HCT116 (cell line): Measurements from ENCODE around the gene CPNE7. TPM values are rescaled to one million over a fixed set of nuclear protein-coding genes. Genes with fewer than 3 reads are reported as not detected.
A peak's percentile ranks its signal among the peaks of the same experiment; 100 is the strongest.

Source experiments
- ATAC-seq: fragments of 200-7000 bp; cut with Tn5 transposase; 2 replicates; pipeline ENCODE4 v1.9.1; 2020; ENCODE audit warnings: mild to moderate bottlenecking, moderate library complexity
- BruUV-seq: library from RNA; stranded (reverse); fragments of 400-500 nt; replicated peaks from 2 replicates; lab custom pipeline; 2021; lab: Mats Ljungman, UMichigan
- CTCF ChIA-PET: fragments of 300-600 bp; sonication (Branson Sonifier 250); formaldehyde crosslinking; loops from one replicate; lab custom pipeline; 2021; ENCODE audit warnings: antibody characterized with exemption; lab: Charles Lee
- POLR2A ChIA-PET: fragments of 300-600, 350-600 bp; sonication (Branson Sonifier 250); formaldehyde crosslinking; loops from one replicate; lab custom pipeline; 2021; ENCODE audit warnings: antibody characterized with exemption; lab: Charles Lee
- RAD21 ChIA-PET, 2 experiments: fragments of 300-600 bp; sonication (Branson Sonifier 250); formaldehyde crosslinking; loops; one replicate each; lab custom pipeline; 2023; ENCODE audit warnings: low total read pairs in 2 of 2; ENCODE audit not compliant: uncharacterized antibody in 2 of 2, unreplicated experiment in 2 of 2, low non-redundant PET in 1 of 2; lab: Charles Lee
- DNase-seq: peaks from one replicate; pipeline ENCODE4 v3.0.0-alpha.2; 2010; ENCODE audit warnings: low read depth, low spot score
- H2AFZ ChIP-seq: fragments of 200-600 bp; shearing (Covaris generic), sonication (generic); 2 replicates; pipeline ENCODE4 v1.6.1; 2017; ENCODE audit warnings: low read depth, mixed run types, mixed read lengths, antibody characterized with exemption, low read length; ENCODE audit not compliant: poor library complexity, severe bottlenecking
- H3K27ac ChIP-seq: 2 replicates; pipeline ENCODE4 v1.5.1; 2012; ENCODE audit warnings: low read depth, low read length
- H3K27me3 ChIP-seq: fragments of 200-600 bp; sonication (generic); 2 replicates; pipeline ENCODE4 v1.6.1; 2016; ENCODE audit warnings: mixed run types, low read length, mixed read lengths; ENCODE audit not compliant: insufficient read depth
- H3K36me3 ChIP-seq, 2 experiments: fragments of 200-500 bp in 1 of 2; fragments of 200-600 bp in 1 of 2; sonication (Bioruptor generic) in 1 of 2; sonication (generic) in 1 of 2; 2 replicates each; pipeline versions ENCODE4 v1.5.1 to v1.6.1; 2014 to 2016; ENCODE audit warnings: low read length in 2 of 2, inconsistent platforms in 1 of 2, mixed read lengths in 1 of 2, mixed run types in 1 of 2; ENCODE audit not compliant: insufficient read depth in 2 of 2, control insufficient read depth in 1 of 2
- H3K4me1 ChIP-seq, 2 experiments: fragments of 200-600 bp in 1 of 2; sonication (generic) in 1 of 2; 2 replicates each; pipeline versions ENCODE4 v1.5.1 to v1.6.1; 2012 to 2017; ENCODE audit warnings: low read length in 2 of 2, inconsistent platforms in 1 of 2, mild to moderate bottlenecking in 1 of 2, mixed read lengths in 1 of 2, mixed run types in 1 of 2, moderate library complexity in 1 of 2; ENCODE audit not compliant: insufficient read depth in 2 of 2, control insufficient read depth in 1 of 2
- H3K4me2 ChIP-seq: fragments of 200-600 bp; sonication (generic); 2 replicates; pipeline ENCODE4 v1.6.1; 2017; ENCODE audit warnings: mixed run types, low read length, mixed read lengths
- H3K4me3 ChIP-seq, 2 experiments: fragments of 200-600 bp in 1 of 2; sonication (generic) in 1 of 2; replicated peaks in 1 of 2; 2 replicates each; pipeline ENCODE4 v1.5.1; 2011 to 2016; ENCODE audit warnings: low read length in 2 of 2, control low read depth in 1 of 2, low read depth in 1 of 2, mild to moderate bottlenecking in 1 of 2, mixed read lengths in 1 of 2, mixed run types in 1 of 2
- H3K79me2 ChIP-seq: fragments of 200-600 bp; sonication (generic); 2 replicates; pipeline ENCODE4 v1.6.1; 2017; ENCODE audit warnings: mild to moderate bottlenecking, mixed run types, low read length, moderate library complexity, mixed read lengths; ENCODE audit not compliant: insufficient read depth
- H3K9ac ChIP-seq: fragments of 200-600 bp; sonication (generic); 2 replicates; pipeline ENCODE4 v1.6.1; 2016; ENCODE audit warnings: low read length, mixed read lengths
- H3K9me2 ChIP-seq: fragments of 200-600 bp; sonication (generic), shearing (Covaris generic); 2 replicates; pipeline ENCODE4 v1.6.1; 2017; ENCODE audit warnings: mixed run types, mild to moderate bottlenecking, moderate library complexity; ENCODE audit not compliant: insufficient read depth
- H3K9me3 ChIP-seq, 2 experiments: fragments of 200-500 bp in 1 of 2; fragments of 200-600 bp in 1 of 2; sonication (Bioruptor generic) in 1 of 2; sonication (generic) in 1 of 2; 2 replicates each; pipeline ENCODE4 v1.6.1; 2014 to 2017; ENCODE audit warnings: low read length in 2 of 2, mixed read lengths in 2 of 2, inconsistent platforms in 1 of 2, low read depth in 1 of 2, mild to moderate bottlenecking in 1 of 2, mixed run types in 1 of 2, moderate library complexity in 1 of 2; ENCODE audit not compliant: control insufficient read depth in 1 of 2, insufficient read depth in 1 of 2
- H4K20me1 ChIP-seq: fragments of 200-600 bp; sonication (generic), shearing (Covaris generic); 2 replicates; pipeline ENCODE4 v1.6.1; 2017; ENCODE audit warnings: mixed run types, mild to moderate bottlenecking, moderate library complexity; ENCODE audit not compliant: insufficient read depth
- CEBPB ChIP-seq: IDR thresholded peaks from 2 replicates; pipeline ENCODE4 v1.6.1; 2012; ENCODE audit warnings: low read depth
- CTCF ChIP-seq, 3 experiments: fragments of 200-600 bp in 1 of 3; sonication (generic) in 1 of 3; IDR thresholded peaks in 2 of 3; conservative IDR thresholded peaks in 1 of 3; 2 replicates each; pipeline ENCODE4 v1.5.1; 2012 to 2017; ENCODE audit warnings: low read depth in 2 of 3, low read length in 2 of 3, antibody characterized with exemption in 1 of 3, borderline replicate concordance in 1 of 3, control low read depth in 1 of 3, mild to moderate bottlenecking in 1 of 3, mixed read lengths in 1 of 3, mixed run types in 1 of 3, moderate library complexity in 1 of 3; ENCODE audit not compliant: insufficient read depth in 1 of 3
- EGR1 ChIP-seq: IDR thresholded peaks from 2 replicates; pipeline ENCODE4 v1.6.1; 2012; ENCODE audit warnings: low read depth
- ELF1 ChIP-seq: IDR thresholded peaks from 2 replicates; pipeline ENCODE4 v1.6.1; 2012; ENCODE audit warnings: low read depth, borderline replicate concordance
- EZH2 ChIP-seq: fragments of 200-600 bp; sonication (generic); IDR thresholded peaks from 2 replicates; pipeline ENCODE4 v1.6.1; 2017; ENCODE audit warnings: antibody characterized with exemption, mixed run types
- EZH2phosphoT487 ChIP-seq: fragments of 200-600 bp; IDR thresholded peaks from 2 replicates; pipeline ENCODE4 v1.6.1; 2018; ENCODE audit warnings: antibody characterized with exemption, borderline replicate concordance
- FOSL1 ChIP-seq: IDR thresholded peaks from 2 replicates; pipeline ENCODE4 v1.6.1; 2012; ENCODE audit warnings: low read depth
- JUND ChIP-seq: IDR thresholded peaks from 2 replicates; pipeline ENCODE4 v1.6.1; 2012
- POLR2A ChIP-seq: IDR thresholded peaks from 2 replicates; pipeline ENCODE4 v1.7.0; 2011; ENCODE audit warnings: borderline replicate concordance; ENCODE audit not compliant: insufficient read depth, insufficient read length; ENCODE audit errors: extremely low read depth
- POLR2AphosphoS5 ChIP-seq: IDR thresholded peaks from 2 replicates; pipeline ENCODE4 v1.6.1; 2011; ENCODE audit warnings: mild to moderate bottlenecking, low read depth, low read length, moderate library complexity
- RAD21 ChIP-seq: IDR thresholded peaks from 2 replicates; pipeline ENCODE4 v1.6.1; 2012; ENCODE audit warnings: low read depth, mild to moderate bottlenecking
- REST ChIP-seq: IDR thresholded peaks from 2 replicates; pipeline ENCODE4 v1.6.1; 2012; ENCODE audit warnings: low read depth
- SP1 ChIP-seq: IDR thresholded peaks from 2 replicates; pipeline ENCODE4 v1.6.1; 2012; ENCODE audit warnings: low read depth
- YY1 ChIP-seq: IDR thresholded peaks from 2 replicates; pipeline ENCODE4 v1.6.1; 2011; ENCODE audit warnings: low read length, low read depth, moderate library complexity, mild to moderate bottlenecking; ENCODE audit not compliant: insufficient replicate concordance; ENCODE audit errors: extremely low read depth
- ZBTB33 ChIP-seq: IDR thresholded peaks from 2 replicates; pipeline ENCODE4 v1.6.1; 2011; ENCODE audit warnings: mild to moderate bottlenecking, low read length, moderate library complexity; ENCODE audit not compliant: insufficient replicate concordance; ENCODE audit errors: extremely low read depth
- ZFX ChIP-seq: fragments of 450-650 bp; IDR thresholded peaks from 2 replicates; pipeline ENCODE4 v1.6.1; 2017
- ZNF274 ChIP-seq: fragments of 200-500 bp; sonication (Bioruptor generic); IDR thresholded peaks from 2 replicates; pipeline ENCODE4 v1.6.1; 2014; ENCODE audit warnings: mild to moderate bottlenecking, low read depth, low read length, inconsistent platforms
- intact Hi-C: fragments of 100-400 bp; cut with micrococcal nuclease; formaldehyde crosslinking; loops from 2 replicates; pipeline ENCODE4 v1.10.0; 2022
- total RNA-seq: library from RNA; stranded (reverse); gene quantifications from one replicate; pipeline ENCODE4 v1.2.1, GENCODE V29; 2021; ENCODE audit not compliant: unreplicated experiment
- TF ChIP-seq, protein P1 (sequence below): IDR thresholded peaks from 2 replicates; pipeline ENCODE4 v1.6.1; 2012

Gene CPNE7
- total RNA-seq, 1 experiment from 2014 or later, result 201 TPM

DNA sequence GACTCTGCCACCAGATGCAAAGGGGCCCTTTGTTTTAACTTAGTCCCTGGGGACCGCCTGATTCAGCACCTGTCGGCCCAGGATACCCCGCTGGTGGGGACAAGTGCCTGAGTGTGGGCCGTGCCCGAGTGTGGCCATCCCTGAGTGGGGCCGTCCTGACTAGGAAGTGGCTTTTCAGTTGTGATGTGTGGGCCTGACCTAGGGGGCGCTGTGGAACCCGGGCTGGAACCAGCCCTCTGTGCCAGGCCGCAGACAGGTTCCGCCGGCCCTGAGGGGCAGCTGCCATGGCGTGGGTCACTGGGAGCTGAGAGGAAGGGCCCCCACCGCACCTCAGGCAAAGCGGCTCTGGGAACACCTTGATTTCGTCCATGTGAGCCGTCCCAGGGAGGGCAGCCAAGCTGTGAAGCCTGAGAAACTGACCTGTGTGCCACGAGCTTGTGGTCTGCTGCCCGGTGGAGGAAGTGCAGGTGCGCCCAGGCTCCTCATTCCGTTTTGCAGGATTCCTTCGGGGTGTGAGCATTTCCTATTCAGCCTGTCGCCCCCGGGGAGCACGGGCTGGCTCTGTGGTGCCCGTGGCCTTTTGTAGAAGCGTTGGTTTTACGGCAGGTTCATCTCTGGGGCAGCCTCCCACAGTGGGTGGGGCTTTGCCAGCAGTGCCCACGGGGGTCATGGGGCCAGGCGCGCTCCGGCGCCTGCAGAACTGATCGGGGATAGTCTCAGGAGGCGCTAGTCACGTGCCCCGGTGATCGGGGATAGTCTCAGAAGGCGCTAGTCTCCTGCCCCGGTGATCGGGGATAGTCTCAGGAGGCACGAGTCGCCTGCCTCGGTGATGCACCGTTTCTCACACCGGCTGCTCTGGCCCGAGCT lies 9.8 kb upstream of the CPNE7 start:
- Histone ChIP-seq H3K79me2 (peaks cover 40% of the 10 kb centered on the region), H3K27ac (peak overlapping the region; percentile 96), H3K9me3 (no peaks in the 10 kb centered on the region), H3K4me3 (peak overlapping the region; percentile 27 to 45), H4K20me1 (peaks cover 42% of the 10 kb centered on the region; the same call in 1 of the 2 replicates), H3K9ac (peak overlapping the region; percentile 96), H3K9me2 (no peaks in the 10 kb centered on the region), H3K4me1 (peaks cover 45 to 61% of the 10 kb centered on the region in 2 experiments), H3K36me3 (peaks cover 23 to 34% of the 10 kb centered on the region in 2 experiments), H3K4me2 (peak overlapping the region; percentile 84), H2AFZ (no peak overlapping the region), H3K27me3 (no peaks in the 10 kb centered on the region)
- DNase-seq, result peak; percentile 69
- ChIA-PET CTCF (interaction anchor here (0.8 to 1.6 kb wide), 13 partner anchors 8 to 140 kb away, joined by 3 to 8 read pairs (median 4); partner anchors contain the start of genes CDK10 and CPNE7), RAD21 (no interaction called here), POLR2A (interaction anchor here (0.6 to 1.5 kb wide), 4 partner anchors 10 to 243 kb away, joined by 3 to 4 read pairs (median 4); partner anchors contain the start of gene CPNE7)
- peak; percentile 69 for ATAC-seq
- BruUV-seq, result no TSS peak
- intact Hi-C loops, result loop anchor here (10.0 kb wide), 1 partner anchor 751 kb away; the partner anchor contains the start of gene APRT
- TF ChIP-seq POLR2AphosphoS5 (peak; percentile 82), FOSL1 (no peak), JUND (no peak), RAD21 (no peak), REST (no peak), CEBPB (no peak), EGR1 (no peak), EZH2phosphoT487 (no peak), ELF1 (no peak), POLR2A (peak; percentile 61), ZFX (peak; percentile 67; the same call in 1 of the 2 replicates), CTCF (IDR thresholded peaks at IDR 0.05 in 2 of 3, conservative IDR thresholded peaks at IDR 0.05 in 1 of 3; ENCODE audit: borderline replicate concordance in 1 of 3, insufficient read depth in 1 of 3, low read depth in 2 of 3, low read length in 2 of 3) (peak in 2 of 3 experiments; percentile 92 to 99; a peak in 4 of 6 replicates), SP1 (no peak), ZBTB33 (no peak), EZH2 (no peak), ZNF274 (no peak), YY1 (peak; percentile 58)
- TF ChIP-seq, protein P1, sequence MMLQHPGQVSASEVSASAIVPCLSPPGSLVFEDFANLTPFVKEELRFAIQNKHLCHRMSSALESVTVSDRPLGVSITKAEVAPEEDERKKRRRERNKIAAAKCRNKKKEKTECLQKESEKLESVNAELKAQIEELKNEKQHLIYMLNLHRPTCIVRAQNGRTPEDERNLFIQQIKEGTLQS, result no peak
